Vagina (tissue), 2 donors: ENCODE measurements around the gene SPAG4.

Experiments used
- POLR2A ChIP-seq, 2 donors: fragments of 450-650 bp; IDR thresholded peaks; one replicate each; pipeline ENCODE4 v1.6.1; 2017; ENCODE audit warnings: antibody characterized with exemption in 2 of 2, mild to moderate bottlenecking in 2 of 2, moderate library complexity in 2 of 2
- TF ChIP-seq, protein P1 (sequence below), 3 experiments: fragments of 450-650 bp in 2 of 3; fragments of 200-600 bp in 1 of 3; sonication (generic) in 1 of 3; IDR thresholded peaks; one replicate each; pipeline ENCODE4 v1.5.1; 2017 to 2019; ENCODE audit warnings: antibody characterized with exemption in 3 of 3, mild to moderate bottlenecking in 2 of 3, moderate library complexity in 2 of 3

DNA sequence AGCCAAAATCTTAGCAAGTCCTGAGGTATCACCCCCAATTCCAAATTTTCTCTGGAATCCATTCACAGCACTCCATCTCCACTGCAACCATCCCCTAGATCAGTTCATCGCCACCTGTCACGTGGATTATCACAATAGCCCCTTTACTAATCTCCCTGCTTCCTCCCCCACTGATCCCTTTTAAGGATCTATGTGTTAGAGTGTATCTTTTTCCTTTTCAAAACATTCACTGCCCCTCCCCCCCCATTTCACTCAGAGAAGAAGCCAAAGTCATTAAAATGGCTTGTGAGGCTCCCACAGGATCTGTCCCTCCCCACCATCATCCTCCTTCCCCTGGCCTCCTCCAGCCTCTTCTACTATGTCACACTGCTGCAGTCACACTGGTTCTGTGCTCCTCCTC, 18.4 kb upstream of the SPAG4 start:
- TF ChIP-seq, protein P1, sequence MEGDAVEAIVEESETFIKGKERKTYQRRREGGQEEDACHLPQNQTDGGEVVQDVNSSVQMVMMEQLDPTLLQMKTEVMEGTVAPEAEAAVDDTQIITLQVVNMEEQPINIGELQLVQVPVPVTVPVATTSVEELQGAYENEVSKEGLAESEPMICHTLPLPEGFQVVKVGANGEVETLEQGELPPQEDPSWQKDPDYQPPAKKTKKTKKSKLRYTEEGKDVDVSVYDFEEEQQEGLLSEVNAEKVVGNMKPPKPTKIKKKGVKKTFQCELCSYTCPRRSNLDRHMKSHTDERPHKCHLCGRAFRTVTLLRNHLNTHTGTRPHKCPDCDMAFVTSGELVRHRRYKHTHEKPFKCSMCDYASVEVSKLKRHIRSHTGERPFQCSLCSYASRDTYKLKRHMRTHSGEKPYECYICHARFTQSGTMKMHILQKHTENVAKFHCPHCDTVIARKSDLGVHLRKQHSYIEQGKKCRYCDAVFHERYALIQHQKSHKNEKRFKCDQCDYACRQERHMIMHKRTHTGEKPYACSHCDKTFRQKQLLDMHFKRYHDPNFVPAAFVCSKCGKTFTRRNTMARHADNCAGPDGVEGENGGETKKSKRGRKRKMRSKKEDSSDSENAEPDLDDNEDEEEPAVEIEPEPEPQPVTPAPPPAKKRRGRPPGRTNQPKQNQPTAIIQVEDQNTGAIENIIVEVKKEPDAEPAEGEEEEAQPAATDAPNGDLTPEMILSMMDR (IDR thresholded peaks at IDR 0.05): no peak
- TF ChIP-seq POLR2A (IDR thresholded peaks at IDR 0.05): no peak
